KMS-11 (cell line): ENCODE measurements around the gene CYTH3.

Source experiments
- H2AFZ ChIP-seq: fragments of 200-600 bp; sonication (generic); 2 replicates; pipeline ENCODE4 v1.6.1; 2016; ENCODE audit warnings: antibody characterized with exemption, mixed run types, low read depth
- H3K27ac ChIP-seq: fragments of 200-600 bp; sonication (generic); 2 replicates; pipeline ENCODE4 v1.6.1; 2016; ENCODE audit warnings: mild to moderate bottlenecking, mixed run types
- H3K27me3 ChIP-seq: fragments of 200-600 bp; sonication (generic); 2 replicates; pipeline ENCODE4 v1.6.1; 2017; ENCODE audit warnings: mild to moderate bottlenecking, low read depth, mixed run types, moderate library complexity; ENCODE audit not compliant: insufficient read depth
- H3K36me3 ChIP-seq: fragments of 200-600 bp; sonication (generic); 2 replicates; pipeline ENCODE4 v1.6.1; 2017; ENCODE audit warnings: mild to moderate bottlenecking, mixed run types; ENCODE audit not compliant: insufficient read depth
- H3K4me1 ChIP-seq: fragments of 200-600 bp; sonication (generic); 2 replicates; pipeline ENCODE4 v1.6.1; 2016; ENCODE audit warnings: mild to moderate bottlenecking, low read depth, mixed run types; ENCODE audit not compliant: poor library complexity, severe bottlenecking
- H3K4me2 ChIP-seq: fragments of 200-600 bp; sonication (generic); 2 replicates; pipeline ENCODE4 v1.7.0; 2016; ENCODE audit warnings: mild to moderate bottlenecking, mixed run types
- H3K4me3 ChIP-seq: fragments of 200-600 bp; sonication (generic); IDR thresholded peaks from 2 replicates; pipeline ENCODE4 v1.6.1; 2017; ENCODE audit warnings: low read depth, low read length, mixed read lengths; ENCODE audit not compliant: insufficient read depth
- H3K79me2 ChIP-seq: fragments of 200-600 bp; sonication (generic); 2 replicates; pipeline ENCODE4 v1.6.1; 2016; ENCODE audit warnings: low read depth, mixed run types; ENCODE audit not compliant: insufficient read depth
- H3K9ac ChIP-seq: fragments of 200-600 bp; sonication (generic); 2 replicates; pipeline ENCODE4 v1.6.1; 2016; ENCODE audit warnings: mild to moderate bottlenecking, mixed run types
- H4K20me1 ChIP-seq: fragments of 200-600 bp; sonication (generic); 2 replicates; pipeline ENCODE4 v1.6.1; 2016; ENCODE audit warnings: mild to moderate bottlenecking, mixed run types; ENCODE audit not compliant: insufficient read depth
- TF ChIP-seq, protein P1 (sequence below): fragments of 200-600 bp; sonication (generic); conservative IDR thresholded peaks from 2 replicates; pipeline ENCODE4 v1.6.1; 2017; ENCODE audit warnings: low read depth, mild to moderate bottlenecking, antibody characterized with exemption, low read length, moderate library complexity, mixed read lengths

CYTH3 gene

GRCh38 chr7:6273917-6274630 is 1.6 kb upstream of the CYTH3 start:
- Histone ChIP-seq H3K4me3 (no peak overlapping the region), H2AFZ (no peak overlapping the region), H3K27ac (no peak overlapping the region), H3K4me1 (peaks cover 4% of the 10 kb centered on the region), H3K9ac (no peak overlapping the region), H3K36me3 (no peaks in the 10 kb centered on the region), H3K27me3 (no peaks in the 10 kb centered on the region), H3K79me2 (no peaks in the 10 kb centered on the region), H3K4me2 (no peak overlapping the region), H4K20me1 (no peaks in the 10 kb centered on the region)
- TF ChIP-seq, protein P1, sequence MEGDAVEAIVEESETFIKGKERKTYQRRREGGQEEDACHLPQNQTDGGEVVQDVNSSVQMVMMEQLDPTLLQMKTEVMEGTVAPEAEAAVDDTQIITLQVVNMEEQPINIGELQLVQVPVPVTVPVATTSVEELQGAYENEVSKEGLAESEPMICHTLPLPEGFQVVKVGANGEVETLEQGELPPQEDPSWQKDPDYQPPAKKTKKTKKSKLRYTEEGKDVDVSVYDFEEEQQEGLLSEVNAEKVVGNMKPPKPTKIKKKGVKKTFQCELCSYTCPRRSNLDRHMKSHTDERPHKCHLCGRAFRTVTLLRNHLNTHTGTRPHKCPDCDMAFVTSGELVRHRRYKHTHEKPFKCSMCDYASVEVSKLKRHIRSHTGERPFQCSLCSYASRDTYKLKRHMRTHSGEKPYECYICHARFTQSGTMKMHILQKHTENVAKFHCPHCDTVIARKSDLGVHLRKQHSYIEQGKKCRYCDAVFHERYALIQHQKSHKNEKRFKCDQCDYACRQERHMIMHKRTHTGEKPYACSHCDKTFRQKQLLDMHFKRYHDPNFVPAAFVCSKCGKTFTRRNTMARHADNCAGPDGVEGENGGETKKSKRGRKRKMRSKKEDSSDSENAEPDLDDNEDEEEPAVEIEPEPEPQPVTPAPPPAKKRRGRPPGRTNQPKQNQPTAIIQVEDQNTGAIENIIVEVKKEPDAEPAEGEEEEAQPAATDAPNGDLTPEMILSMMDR, result no peak

GRCh38 chr7:6273380-6273837 is 985 bp upstream of the CYTH3 start:
- no peak overlapping the region for H3K27ac ChIP-seq
- 0 out of 2 replicates have a peak overlapping the region, but pooled peaks have one; percentile 84 for H2AFZ ChIP-seq

DNA sequence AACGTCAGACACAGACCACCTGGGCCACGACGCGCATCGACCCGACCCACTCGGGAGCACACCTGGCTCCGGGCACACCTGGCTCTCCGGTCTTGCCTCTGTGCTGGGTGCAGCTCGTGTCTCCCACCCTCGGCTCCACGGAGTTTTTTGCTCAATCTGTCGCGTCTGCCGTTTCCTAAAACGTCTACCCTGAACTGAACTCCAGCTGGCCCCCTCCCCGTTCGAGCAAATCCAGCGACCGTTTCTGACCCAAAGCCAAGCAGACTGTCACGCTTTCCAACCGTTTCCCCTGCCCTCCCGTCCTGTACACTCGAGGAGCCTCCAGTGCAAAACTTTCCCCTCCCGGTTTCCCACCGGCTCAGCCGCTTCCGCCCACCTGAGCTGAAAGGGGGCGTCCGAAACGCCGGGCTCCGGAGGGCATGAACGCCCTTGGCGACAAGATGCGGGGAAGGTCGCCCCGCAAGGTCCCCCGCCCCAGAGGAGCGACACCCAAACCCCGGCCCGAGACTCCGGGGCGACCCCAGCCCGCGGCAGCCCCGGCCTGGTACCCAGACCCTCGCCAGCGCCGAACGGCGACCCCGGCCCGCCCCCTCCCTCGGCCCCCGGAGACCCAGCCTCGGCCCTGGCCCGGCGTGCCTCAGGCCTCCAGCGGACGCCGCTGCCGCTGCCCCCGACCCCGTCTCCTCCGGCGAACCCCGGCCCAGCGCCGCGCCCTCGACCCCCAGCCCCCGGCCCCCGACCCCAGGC is 557 bp downstream of the CYTH3 start:
- Histone ChIP-seq H3K27me3 (no peaks in the 10 kb centered on the region), H3K79me2 (no peaks in the 10 kb centered on the region; the same call in 1 of the 2 replicates), H3K36me3 (no peaks in the 10 kb centered on the region), H3K27ac (no peak overlapping the region), H3K4me1 (peaks cover 4% of the 10 kb centered on the region), H3K9ac (peak overlapping the region; percentile 40; the same call in 1 of the 2 replicates), H3K4me3 (no peak overlapping the region), H4K20me1 (no peaks in the 10 kb centered on the region), H2AFZ (peak overlapping the region; percentile 73), H3K4me2 (peak overlapping the region; percentile 61)
- TF ChIP-seq, protein P1, result no peak

More at GRCh38 chr7:6273380-6273837, 985 bp upstream of the CYTH3 start:
- TF ChIP-seq, protein P1, result no peak
- peak overlapping the region; percentile 62; the same call in 1 of the 2 replicates for H3K4me2 ChIP-seq
- no peaks in the 10 kb centered on the region for H3K27me3 ChIP-seq
- H3K4me3 ChIP-seq, result no peak overlapping the region
- H3K79me2 ChIP-seq, result no peaks in the 10 kb centered on the region
- no peaks in the 10 kb centered on the region for H4K20me1 ChIP-seq
- no peaks in the 10 kb centered on the region for H3K36me3 ChIP-seq
- no peak overlapping the region for H3K9ac ChIP-seq
- peaks cover 4% of the 10 kb centered on the region for H3K4me1 ChIP-seq

GRCh38 chr7:6271060-6271658 is 1.3 kb downstream of the CYTH3 start:
- H2AFZ ChIP-seq, result peak overlapping the region; percentile 73; the same call in 1 of the 2 replicates
- H3K9ac ChIP-seq, result no peak overlapping the region
- no peaks in the 10 kb centered on the region; the same call in 1 of the 2 replicates for H3K79me2 ChIP-seq
- H3K27me3 ChIP-seq, result no peaks in the 10 kb centered on the region
- peak overlapping the region; percentile 61 for H3K4me2 ChIP-seq
- H3K27ac ChIP-seq, result no peak overlapping the region
- peaks cover 4% of the 10 kb centered on the region for H3K4me1 ChIP-seq
- H4K20me1 ChIP-seq, result no peaks in the 10 kb centered on the region
- H3K4me3 ChIP-seq, result no peak overlapping the region
- TF ChIP-seq, protein P1, result no peak
- H3K36me3 ChIP-seq, result no peaks in the 10 kb centered on the region
